ENCODE measurements around the gene MYRFL.
A peak's percentile ranks its signal among the peaks of the same experiment; 100 is the strongest.

The MYRFL gene

GRCh38 chr12:69932676-69933552, 107.9 kb downstream of the MYRFL start:
- no peak for DNase-seq (ENCODE audit: low spot score)

GRCh38 chr12:69934011-69934410, 109.0 kb downstream of the MYRFL start:
- no peak for DNase-seq (ENCODE audit: low spot score)

GRCh38 chr12:69935651-69936100, 110.6 kb downstream of the MYRFL start:
- no peak for DNase-seq (ENCODE audit: low spot score)

GRCh38 chr12:69936214-69936731, 111.2 kb downstream of the MYRFL start:
- DNase-seq (ENCODE audit: low spot score), result no peak

- no peak for DNase-seq (ENCODE audit: low spot score)
Observed at GRCh38 chr12:69936766-69937165, 111.7 kb downstream of the MYRFL start.

- DNase-seq (ENCODE audit: low spot score), result no peak
Observed at GRCh38 chr12:69947123-69947522, 122.1 kb downstream of the MYRFL start.

GRCh38 chr12:69947897-69948296, 122.9 kb downstream of the MYRFL start:
- DNase-seq (ENCODE audit: low spot score), result no peak

GRCh38 chr12:69948851-69949250, 123.8 kb downstream of the MYRFL start:
- DNase-seq (ENCODE audit: low spot score), result no peak

- no peak for DNase-seq (ENCODE audit: low spot score)
Observed at GRCh38 chr12:69949311-69950002, 124.4 kb downstream of the MYRFL start.

GRCh38 chr12:69951108-69951507, 126.1 kb downstream of the MYRFL start:
- no peak for DNase-seq (ENCODE audit: low spot score)

- DNase-seq (ENCODE audit: low spot score), result no peak
Observed at GRCh38 chr12:69952890-69953289, 127.9 kb downstream of the MYRFL start.

- DNase-seq (ENCODE audit: low spot score), result no peak
Observed at GRCh38 chr12:69961246-69961645, 136.2 kb downstream of the MYRFL start.

GRCh38 chr12:69966409-69966808, 141.4 kb downstream of the MYRFL start:
- peak; percentile 75 for DNase-seq (ENCODE audit: low spot score)

GRCh38 chr12:69966839-69967238, 141.8 kb downstream of the MYRFL start:
- peak; percentile 20 for DNase-seq (ENCODE audit: low spot score)

- DNase-seq (ENCODE audit: low spot score), result no peak
Observed at GRCh38 chr12:69969011-69969410, 144.0 kb downstream of the MYRFL start.

- no peak for DNase-seq (ENCODE audit: low spot score)
Observed at GRCh38 chr12:69972136-69972535, 147.1 kb downstream of the MYRFL start.

- no peak for DNase-seq (ENCODE audit: low spot score)
Observed at GRCh38 chr12:69978020-69978419, 153.0 kb downstream of the MYRFL start.

GRCh38 chr12:69981881-69982475, 157.0 kb downstream of the MYRFL start:
- DNase-seq (ENCODE audit: low spot score), result no peak

- DNase-seq (ENCODE audit: low spot score), result no peak
Observed at GRCh38 chr12:69984241-69984640, 159.2 kb downstream of the MYRFL start.

GRCh38 chr12:69985656-69986055, 160.6 kb downstream of the MYRFL start:
- DNase-seq (ENCODE audit: low spot score), result peak; percentile 14

- DNase-seq (ENCODE audit: low spot score), result no peak
Observed at GRCh38 chr12:69986114-69986513, 161.1 kb downstream of the MYRFL start.

GRCh38 chr12:69987579-69988091, 162.6 kb downstream of the MYRFL start:
- peak; percentile 71 for DNase-seq (ENCODE audit: low spot score)

Data from SW480 (cell line).